Skeletal muscle cell (primary cell): Measurements from ENCODE around the gene EPAS1.

Experiments used
- DNase-seq: peaks from one replicate; pipeline ENCODE4 v3.0.0-alpha.2; 2010; ENCODE audit warnings: low read depth
- H3K4me3 ChIP-seq: 2 replicates; pipeline ENCODE4 v1.5.1; 2011; ENCODE audit warnings: low read depth, mild to moderate bottlenecking, control low read depth, low read length, moderate library complexity

The EPAS1 gene

DNA sequence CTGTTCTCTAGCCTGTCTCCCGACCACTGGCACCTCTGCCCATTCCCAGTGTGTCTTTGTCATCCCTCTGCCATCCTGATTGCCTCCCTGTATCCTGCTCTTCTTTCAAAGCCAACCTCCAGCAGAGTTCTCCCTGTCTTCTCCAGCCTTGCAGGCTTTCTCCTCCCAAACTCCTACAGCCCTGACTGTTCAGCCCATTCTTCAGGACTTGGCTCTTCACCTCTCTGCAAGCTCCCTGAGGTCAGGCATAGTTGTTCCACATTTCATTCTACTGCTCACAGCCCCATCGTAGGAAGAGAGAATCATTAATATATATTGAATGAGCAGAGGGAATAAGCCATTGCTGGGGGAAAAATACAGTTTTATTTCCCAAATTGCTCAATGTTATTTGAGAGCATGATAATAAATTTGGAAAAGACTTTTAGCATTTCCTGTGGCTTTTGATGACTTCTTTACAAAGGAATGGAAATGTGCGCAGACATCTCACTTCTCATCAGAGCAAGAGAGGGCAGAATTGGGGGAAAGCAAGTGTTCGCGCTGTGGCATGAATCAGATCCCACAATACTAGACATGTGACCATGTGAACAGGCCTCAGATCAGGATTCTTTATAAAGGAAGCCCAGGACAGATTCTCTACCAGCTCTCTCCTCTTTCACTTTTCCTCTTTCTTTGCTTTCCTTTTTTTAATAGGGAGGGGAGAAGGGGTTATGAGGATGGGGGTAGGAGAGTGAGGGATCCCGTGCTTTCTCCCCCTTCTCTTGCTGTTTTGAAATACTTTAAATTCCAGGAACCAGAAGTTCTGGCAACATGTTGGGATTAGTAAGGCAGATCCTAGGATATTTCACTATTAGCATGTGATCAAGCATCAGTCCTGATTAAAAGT lies 37.4 kb downstream of the EPAS1 start:
- H3K4me3 ChIP-seq: peak overlapping the region; percentile 27
- DNase-seq: peak; percentile 95

DNA sequence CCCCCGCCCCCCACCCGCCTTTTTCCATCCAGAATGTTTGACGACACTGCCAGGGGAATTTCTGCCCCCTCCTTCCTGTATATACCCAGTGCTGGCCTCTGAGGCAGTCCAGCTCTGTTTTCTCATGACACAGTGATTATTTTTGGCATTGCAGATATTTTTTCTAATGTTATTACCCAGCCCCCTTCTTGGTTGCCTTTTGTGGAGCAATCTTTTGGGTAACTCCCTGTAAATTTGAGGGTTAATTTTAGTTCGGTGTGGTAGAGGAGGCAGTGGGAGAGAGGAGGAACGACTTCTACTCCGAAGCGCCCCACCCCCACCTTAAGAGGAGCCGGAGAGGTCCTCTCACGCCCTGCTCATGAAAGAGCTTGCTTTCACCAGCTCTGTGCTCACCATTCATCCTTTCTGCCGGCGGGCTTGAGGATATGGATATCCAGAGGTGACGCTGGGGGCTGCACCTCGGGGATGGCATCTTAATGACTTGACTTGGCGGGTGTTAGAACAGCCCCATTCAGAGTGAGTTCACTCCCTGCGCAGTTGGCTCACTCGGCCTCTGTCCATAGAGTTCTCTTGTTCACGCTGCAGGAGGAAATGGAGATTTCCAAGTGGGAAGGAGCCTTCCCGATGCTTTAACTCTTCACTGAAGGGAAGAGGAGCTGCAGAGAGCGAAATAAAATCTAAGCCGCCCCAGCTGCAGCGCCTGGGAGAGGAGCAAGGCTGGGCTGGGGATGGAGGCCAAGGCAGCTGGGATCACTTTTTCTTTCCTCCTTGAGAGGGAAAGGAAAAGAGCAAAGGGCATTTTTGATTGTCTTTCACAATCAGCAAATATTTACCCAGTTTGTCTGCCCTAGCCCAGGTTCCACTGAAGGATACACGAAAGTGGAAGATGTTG lies 38.4 kb downstream of the EPAS1 start:
- H3K4me3 ChIP-seq: peak overlapping the region; percentile 15
- no peak for DNase-seq

DNA sequence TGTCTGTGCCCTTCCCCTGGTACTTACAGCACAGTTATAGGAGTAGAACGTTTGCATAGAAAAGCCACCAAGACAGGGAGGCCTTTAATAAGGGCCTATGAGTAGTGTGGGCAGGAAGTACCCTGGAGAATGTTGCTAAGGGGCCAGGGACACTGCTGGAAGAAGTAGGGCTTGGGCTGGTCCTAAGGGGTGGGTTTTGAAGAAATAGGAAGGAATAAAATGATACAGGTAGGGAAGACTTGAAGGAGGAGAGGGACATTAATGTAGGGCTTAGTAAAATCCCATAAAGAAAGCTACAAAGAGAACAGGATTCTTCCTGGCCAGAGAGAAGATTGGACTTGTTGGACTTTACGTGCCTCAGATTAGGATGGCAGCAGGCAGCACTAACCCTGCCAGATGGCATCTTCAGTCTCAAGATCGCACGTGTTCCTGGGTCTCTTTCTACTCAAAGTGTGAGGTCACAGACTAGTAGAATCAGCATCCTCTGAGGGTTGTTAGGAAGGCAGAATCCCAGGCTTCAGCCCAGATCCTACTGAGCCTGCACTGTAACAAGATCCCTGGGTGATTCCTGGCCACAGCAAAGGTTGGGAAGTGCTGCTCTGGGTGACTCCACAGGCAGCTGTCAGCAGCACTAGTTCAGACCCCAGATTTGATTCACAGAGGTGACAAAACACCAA lies 39.2 kb downstream of the EPAS1 start:
- H3K4me3 ChIP-seq: no peak overlapping the region
- no peak for DNase-seq

DNA sequence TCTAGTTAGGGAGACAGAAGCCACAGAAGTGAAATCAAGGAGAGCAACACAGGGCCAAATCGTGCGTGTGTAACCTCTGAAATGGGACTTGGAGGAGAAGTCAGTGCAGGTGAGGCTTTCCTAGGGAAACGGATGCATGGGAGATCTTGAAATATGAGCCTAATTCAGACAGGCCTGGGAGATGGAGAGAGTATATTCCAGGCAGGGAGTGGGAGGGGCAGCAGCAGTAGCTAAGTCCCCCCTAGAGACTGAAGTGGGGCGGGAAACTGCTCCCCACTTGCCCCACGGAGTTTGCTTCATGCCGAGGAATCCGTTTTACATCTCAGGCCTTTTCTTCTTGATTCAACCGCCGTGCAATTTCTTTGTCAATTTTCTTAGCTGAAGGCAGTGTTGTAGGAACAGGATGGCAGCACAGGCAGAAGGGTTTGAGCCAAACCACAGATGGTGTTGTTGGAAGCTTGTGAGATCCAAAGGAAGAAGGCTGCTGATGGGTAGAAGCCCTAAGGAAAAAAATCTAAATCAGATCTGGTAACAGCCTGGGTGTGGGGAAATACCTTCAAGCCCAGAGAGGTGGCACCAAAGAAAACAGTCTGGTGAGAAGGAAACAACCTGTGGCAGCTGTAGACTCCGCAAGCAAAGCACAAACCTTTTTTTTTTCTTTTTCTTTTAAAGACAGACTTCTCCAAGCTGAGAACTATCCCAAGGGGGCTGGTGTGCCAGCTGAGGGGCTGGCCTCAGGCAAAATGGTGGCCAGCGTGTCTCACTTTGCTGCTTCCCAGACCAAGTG lies 40.2 kb downstream of the EPAS1 start:
- no peak overlapping the region for H3K4me3 ChIP-seq

DNA sequence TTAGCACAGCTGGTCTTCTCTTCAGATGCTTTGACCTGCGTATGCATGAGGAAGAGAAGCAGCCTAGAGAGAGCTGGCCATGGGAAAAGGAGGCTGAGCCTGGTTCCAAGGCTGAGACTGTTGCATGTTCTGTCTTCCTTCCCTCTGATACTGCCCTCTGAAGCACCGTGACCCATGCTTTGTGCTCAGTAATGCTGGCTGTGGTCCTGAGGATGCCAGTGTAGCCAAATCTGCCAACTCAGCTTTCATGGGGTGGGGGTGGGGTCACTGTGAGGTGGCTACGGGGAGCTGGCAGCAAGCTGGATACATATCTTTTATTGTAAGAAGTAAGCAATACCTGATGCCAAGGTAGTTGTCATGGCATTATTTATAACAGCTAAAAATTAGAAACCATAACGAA lies 41.5 kb downstream of the EPAS1 start:
- no peak overlapping the region for H3K4me3 ChIP-seq
- no peak for DNase-seq

More for the DNA sequence above, 40.2 kb downstream of the EPAS1 start:
- DNase-seq: no peak

DNA sequence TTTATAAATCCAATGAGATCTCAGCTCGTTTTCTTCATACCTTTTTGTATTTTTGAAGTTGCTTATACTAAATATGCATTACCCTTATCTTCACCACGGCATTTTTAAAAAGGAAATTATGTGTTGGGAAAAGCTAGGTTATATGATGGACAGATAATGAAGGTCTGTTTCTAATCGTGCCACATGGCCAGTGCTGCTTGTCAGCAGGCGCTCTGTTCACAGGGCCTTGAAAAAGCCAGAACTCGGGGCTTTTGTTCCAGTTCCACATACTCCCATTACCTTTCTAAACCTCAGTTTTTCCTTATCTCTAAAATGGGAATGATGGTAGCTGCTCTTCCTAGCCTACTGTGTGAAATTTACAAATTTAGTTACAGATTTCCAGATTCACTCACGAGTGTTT lies 42.0 kb downstream of the EPAS1 start:
- no peak overlapping the region for H3K4me3 ChIP-seq
- no peak for DNase-seq

DNA sequence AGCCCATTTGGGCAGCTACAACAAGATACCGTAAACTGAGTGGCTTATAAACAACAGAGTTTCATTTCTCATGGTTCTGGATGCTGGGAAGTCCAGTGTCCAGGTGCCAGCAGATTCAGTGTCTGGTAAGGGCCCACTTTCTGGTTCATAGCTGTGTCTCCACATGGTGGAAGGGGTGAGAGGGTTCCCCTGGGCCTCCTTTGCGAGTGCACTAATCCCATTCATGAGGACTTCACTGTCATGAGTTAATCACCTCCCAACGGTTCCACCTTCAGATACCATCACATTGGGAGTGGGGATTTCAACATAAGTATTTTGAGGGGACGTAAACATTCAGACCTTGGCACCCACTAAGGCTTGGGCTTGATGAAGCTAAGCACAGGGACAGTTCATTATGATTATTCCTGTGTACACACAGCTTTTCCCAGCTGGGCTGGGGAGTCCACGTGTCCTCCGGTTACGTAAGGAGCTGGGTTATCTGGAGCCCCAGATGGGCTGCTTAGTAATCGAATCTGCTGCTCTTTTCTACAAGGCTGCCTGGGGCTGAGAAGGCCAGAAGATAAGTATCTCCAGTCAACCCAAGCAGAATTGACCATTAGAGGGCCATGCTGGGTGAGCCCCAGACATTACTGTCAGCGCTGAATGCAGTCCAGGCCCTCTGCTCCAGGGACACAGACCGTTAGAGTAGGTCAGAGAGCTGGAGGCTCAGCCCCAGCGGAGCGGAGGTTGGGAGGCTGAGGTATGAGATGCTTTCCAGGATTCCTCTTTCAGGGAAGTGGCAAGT lies 42.7 kb downstream of the EPAS1 start:
- no peak for DNase-seq
- no peak overlapping the region for H3K4me3 ChIP-seq

DNA sequence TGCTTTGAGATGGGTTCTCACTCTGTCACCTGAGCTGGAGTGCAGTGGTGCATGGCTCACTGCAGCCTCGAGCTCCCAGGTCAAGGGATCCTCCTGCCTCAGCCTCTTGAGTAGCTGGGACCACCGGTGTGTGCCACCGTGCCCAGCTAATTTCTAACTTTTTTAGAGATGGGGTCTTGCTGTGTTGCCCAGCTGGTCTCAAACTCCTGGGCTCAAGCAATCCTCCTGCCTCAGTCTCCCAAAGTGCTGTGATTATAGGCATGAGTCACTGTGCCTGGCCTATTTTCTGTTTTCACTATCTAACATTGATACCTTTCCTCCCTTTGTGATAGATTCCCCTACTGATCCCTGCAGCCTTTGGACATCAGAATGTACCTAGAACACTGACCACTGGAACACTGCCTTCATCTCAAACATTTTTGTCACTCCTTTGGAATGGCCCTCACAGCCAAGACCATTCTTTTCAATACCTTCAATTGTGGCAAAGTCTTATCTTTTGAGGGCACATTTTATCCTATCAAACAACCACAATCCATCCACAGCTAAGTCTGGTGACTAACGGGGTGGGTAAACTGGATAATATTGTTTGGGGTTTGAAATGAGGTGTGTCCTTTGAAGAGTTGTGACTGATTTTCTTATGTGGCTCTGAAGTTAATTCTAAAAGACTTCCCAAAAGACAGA lies 43.7 kb downstream of the EPAS1 start:
- DNase-seq: no peak
- no peak overlapping the region for H3K4me3 ChIP-seq

DNA sequence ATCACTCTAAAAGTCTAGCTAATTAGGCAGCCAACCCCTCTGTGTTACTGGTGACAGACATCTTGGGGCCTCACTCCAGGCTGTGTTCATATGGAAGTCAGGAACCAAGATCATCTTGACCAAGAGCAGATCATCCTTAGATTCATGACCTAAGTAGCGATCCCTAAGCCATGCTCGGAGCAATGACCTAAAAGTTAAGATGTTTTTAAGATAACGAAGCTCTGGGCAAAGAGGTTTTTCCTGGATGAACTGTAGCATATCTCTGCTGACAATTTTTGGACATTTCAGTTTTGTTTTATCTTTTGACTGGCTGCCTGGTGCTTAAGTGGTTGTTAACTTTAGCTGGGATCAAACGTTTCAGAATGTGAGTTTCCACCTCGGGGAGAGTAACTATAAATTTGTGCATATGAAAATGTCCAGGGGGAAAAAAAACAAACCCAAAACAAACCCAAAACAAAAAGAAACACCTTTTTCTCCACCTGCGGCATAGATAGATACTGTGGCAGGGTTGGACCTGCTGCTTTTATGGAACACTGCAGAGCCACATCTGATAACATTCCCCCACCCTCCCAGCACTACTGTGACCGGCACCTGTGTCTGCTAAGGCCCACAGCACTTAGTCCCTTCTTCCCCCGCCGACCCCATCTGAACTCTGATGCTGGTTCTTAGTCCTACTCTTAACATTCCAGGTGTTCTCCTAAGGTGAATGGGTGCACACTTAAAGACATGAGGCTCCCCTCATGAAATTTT lies 45.5 kb downstream of the EPAS1 start:
- no peak for DNase-seq

DNA sequence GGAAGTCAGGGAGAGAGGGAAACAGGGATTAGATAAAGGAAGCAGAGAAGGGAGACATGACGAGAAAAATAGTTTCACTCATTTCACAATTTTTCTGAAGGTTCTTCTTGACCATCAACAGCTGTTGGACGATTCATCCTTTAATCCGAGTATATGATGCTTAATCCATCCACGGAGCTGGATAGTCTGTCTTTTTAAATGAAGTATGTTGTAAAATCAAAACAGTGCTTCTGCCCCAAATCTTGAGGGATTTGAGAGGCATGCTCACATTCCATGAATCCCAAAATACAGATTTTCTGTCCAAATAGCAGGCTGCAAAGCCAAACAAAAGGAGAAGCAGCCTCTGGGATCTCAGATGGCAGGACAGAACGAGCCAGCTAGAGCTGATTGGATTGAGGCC lies 47.5 kb downstream of the EPAS1 start:
- no peak overlapping the region for H3K4me3 ChIP-seq
- no peak for DNase-seq

More for the DNA sequence above, 45.5 kb downstream of the EPAS1 start:
- no peak overlapping the region for H3K4me3 ChIP-seq

DNA sequence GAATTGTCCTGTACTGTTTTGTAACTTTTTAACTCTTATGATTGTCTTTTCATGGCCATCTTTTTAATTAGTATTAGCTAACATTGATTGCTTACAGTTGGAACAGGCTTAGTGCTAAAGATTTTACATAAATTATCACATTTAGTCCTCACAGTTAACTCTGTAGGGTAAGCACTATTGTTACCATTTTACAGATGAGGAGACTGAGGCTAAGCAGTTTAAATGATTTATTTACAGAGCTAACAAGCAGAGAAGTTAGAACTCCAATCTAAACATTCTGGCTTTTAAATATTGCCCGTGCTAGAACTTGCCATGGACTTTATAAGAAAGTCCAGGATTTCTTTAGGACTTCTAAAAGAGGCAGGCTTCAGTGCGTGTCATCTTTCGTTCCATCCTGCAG lies 48.6 kb downstream of the EPAS1 start:
- no peak for DNase-seq
- H3K4me3 ChIP-seq: no peak overlapping the region

DNA sequence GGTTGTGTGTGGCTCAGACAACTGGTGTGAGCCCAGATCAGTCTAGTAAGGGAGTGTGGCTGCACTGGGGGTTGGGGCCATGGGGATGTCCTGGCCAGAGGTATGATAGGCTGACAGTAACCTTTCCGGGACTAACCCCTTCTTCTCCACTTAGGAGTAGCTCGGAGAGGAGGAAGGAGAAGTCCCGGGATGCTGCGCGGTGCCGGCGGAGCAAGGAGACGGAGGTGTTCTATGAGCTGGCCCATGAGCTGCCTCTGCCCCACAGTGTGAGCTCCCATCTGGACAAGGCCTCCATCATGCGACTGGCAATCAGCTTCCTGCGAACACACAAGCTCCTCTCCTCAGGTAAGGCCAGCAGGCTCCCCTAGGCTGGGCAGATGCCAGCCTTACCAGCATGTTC lies 49.5 kb downstream of the EPAS1 start:
- DNase-seq: no peak
- H3K4me3 ChIP-seq: no peak overlapping the region

DNA sequence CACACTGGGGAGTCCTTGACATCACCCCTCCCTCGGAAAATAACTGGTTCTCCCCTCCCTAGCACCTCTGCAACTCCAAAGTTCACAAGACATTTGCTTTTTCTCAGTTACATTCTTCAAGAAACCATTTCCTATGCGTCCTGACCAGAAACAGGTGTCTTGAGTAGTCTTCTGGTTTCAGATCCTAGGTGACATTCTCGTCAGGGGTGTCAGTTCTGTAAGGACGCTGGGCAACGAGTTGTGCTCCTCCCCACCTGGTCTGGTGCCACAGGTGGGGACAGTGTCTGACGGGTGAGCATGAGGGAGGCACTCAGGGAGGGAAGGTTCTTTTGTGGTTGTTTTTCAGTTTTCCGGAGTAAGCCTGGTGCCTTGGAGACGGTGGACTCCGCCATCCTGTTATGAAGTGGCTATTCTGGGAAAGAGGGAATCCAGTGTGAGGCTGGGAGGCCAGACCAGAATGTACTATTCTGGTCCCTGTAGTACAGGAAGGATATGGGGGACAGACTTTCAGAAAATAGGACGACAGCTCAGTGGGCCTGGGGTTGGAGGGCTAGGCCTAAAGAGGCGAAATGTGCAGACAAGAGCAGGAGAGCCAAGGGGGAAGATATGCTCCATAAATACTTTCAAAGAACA lies 50.6 kb downstream of the EPAS1 start:
- no peak overlapping the region for H3K4me3 ChIP-seq
- DNase-seq: no peak

DNA sequence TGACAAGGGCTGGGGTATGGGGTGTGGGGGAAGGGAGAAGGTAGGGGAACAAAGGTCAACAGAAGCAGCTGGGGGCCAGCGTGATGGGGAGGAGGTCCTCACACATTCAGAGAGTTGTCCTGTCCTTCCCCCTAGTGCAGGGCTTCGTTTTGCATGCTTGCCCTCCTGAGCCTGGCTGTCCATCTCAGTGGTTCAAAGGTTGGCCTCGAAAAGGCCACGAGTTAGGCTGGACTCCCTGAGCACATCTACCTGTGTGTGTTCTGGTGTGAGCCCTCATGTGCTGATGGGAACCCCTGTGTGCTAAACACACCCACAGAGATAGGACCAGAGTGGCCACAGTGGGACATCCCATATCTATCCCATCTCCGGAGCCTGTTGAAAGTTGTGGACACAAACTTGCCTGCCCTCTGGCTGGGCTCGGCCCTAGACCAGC lies 51.9 kb downstream of the EPAS1 start:
- no peak for DNase-seq
- no peak overlapping the region for H3K4me3 ChIP-seq

DNA sequence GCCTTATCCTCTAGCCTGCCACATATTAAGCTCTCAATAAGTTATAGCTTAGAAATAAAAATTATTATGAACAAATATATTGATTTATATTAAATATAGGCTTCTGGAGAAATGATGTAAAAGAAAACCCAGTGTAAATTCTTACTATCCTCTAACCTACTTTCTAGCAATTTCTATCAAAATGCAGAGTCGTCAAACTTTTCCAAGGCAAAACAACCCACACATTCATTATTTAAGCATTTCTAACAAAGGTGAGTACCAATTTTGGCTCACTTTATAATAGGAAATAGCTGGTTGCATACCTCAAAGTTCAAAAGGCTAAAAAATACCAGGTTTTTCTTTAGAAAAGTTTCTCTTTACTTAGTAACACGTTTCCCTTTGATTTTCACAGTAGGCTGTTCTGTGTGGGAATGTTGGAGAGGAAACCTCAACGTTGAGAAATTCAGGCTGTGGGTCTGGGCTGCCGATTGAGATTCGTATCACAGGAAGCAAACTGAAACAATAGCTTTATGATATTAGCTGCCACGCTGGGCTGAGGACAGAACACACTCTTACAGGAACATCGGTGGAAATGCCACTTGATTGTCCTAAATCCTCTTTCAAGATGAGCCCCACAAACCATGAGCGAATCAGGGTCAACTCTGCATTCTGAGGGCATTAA lies 53.0 kb downstream of the EPAS1 start:
- DNase-seq: no peak
- no peak overlapping the region for H3K4me3 ChIP-seq

DNA sequence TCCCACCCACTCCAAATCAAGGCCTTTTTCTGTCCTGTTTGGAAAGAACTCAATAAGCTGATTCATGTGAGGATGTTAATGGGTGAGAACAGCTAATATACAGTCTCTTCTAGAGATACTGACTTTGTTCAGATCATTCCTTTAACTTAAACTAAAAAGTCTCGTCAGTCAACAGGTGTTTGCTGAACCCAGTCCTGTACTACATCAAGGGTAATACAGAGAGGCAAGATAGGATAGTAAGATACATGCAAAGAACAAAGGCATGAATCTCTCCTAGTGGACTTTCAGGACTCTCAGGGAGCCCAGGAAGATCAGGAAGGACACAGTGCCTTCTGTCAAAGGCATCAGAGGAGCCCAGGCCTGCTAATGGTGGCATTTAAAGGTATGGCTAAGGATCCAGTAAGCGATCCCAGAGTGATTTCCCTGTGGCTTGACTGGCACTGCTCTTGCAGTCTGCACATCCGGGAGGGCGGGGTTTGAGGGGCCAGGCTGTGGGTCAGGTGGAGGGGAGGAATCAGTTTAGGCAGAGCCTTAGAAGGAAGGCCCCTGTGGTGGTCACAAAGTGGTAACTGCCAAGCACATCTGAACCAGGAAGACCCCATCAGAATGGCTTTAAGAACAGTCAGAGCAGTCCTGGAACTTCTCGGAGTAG lies 54.0 kb downstream of the EPAS1 start:
- no peak for DNase-seq
- H3K4me3 ChIP-seq: no peak overlapping the region
